ES-I3 (cell line): ENCODE data around the gene SMIM14.
"Not testable (repeated sequence)": the region's sequence is repeated elsewhere in the genome, so short reads cannot be mapped to it uniquely, and the experiment has no call there.

Experiments
- H3K36me3 ChIP-seq: 2 replicates; pipeline ENCODE4 v1.6.1; 2013; ENCODE audit warnings: mild to moderate bottlenecking, low read length, control low read depth, moderate library complexity; ENCODE audit not compliant: insufficient read depth
- H3K4me1 ChIP-seq: 2 replicates; pipeline ENCODE4 v1.6.1; 2013; ENCODE audit warnings: mild to moderate bottlenecking, control low read depth, low read length; ENCODE audit not compliant: insufficient read depth
- H3K9ac ChIP-seq: 2 replicates; pipeline ENCODE4 v1.6.1; 2013; ENCODE audit warnings: low read depth, mild to moderate bottlenecking, low read length, moderate library complexity
- H3K9me3 ChIP-seq: 2 replicates; pipeline ENCODE4 v1.6.1; 2013; ENCODE audit warnings: mild to moderate bottlenecking, low read length, moderate library complexity; ENCODE audit not compliant: control insufficient read depth, insufficient read depth

Gene SMIM14

GRCh38 chr4:39656638-39657037 lies 18.0 kb upstream of the SMIM14 start:
- H3K9me3 ChIP-seq, H3K9ac ChIP-seq, H3K4me1 ChIP-seq, H3K36me3 ChIP-seq: not testable (repeated sequence)

GRCh38 chr4:39655876-39656275 lies 17.2 kb upstream of the SMIM14 start:
- Histone ChIP-seq H3K36me3 (no peaks in the 10 kb centered on the region), H3K9me3 (no peaks in the 10 kb centered on the region), H3K4me1 (no peaks in the 10 kb centered on the region), H3K9ac (no peak overlapping the region)

GRCh38 chr4:39655211-39655610 lies 16.5 kb upstream of the SMIM14 start:
- H3K4me1 ChIP-seq = no peaks in the 10 kb centered on the region
- no peaks in the 10 kb centered on the region for H3K9me3 ChIP-seq
- no peaks in the 10 kb centered on the region for H3K36me3 ChIP-seq
- H3K9ac ChIP-seq = no peak overlapping the region

DNA sequence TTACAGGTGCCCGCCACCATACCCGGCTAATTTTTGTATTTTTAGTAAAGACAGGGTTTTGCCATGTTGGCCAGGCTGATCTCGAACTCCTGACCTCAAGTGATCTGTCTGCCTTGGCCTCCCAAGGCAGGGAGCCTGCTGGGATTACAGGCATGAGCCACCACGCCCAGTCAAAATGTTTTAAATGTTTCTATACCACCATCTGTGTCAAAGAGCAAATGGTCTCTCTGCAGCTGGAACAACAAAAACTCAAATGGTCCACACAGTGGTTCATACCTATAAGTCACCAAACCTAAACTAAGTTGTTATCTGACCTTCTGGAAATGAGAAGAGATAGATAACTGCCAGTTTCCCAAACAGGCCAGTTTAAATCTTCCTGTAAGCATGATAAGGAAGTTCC lies 12.9 kb upstream of the SMIM14 start:
- not testable (repeated sequence) for H3K36me3 ChIP-seq, H3K9me3 ChIP-seq, H3K9ac ChIP-seq, H3K4me1 ChIP-seq

DNA sequence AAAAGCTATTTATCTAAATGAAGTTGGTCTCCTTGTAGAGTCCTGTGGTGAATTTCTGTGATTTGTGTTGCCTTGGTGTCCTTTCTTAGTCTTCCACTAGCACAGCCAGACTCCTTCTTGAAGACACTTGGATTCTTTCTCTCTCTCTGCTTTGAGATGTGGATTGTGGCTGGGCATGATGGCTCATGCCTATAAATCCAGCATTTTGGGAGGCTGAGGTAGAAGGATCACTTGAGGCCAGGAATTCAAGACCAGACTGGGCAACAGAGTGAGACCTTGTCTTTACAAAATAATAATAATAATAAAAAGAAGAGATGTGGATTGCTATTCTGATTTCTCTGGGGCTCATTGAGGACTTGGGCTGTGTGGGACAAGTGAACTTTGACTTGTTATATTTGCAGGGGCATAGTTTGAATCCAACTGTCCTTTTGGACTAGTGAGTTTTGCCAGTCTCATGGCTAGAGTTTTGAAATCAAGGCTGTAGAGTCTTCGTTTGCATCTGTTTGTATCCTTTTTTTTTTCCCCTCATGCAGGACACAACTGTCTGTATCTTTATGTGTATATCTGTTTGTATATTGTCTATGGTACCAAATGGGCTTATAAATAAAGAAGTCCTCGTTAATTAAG lies 11.1 kb upstream of the SMIM14 start:
- Histone ChIP-seq H3K36me3 (no peaks in the 10 kb centered on the region), H3K4me1 (no peaks in the 10 kb centered on the region), H3K9me3 (no peaks in the 10 kb centered on the region), H3K9ac (no peak overlapping the region)

- Histone ChIP-seq H3K36me3 (no peaks in the 10 kb centered on the region), H3K9me3 (no peaks in the 10 kb centered on the region), H3K4me1 (no peaks in the 10 kb centered on the region), H3K9ac (no peak overlapping the region)
Measured at GRCh38 chr4:39648827-39649558, 10.3 kb upstream of the SMIM14 start.

DNA sequence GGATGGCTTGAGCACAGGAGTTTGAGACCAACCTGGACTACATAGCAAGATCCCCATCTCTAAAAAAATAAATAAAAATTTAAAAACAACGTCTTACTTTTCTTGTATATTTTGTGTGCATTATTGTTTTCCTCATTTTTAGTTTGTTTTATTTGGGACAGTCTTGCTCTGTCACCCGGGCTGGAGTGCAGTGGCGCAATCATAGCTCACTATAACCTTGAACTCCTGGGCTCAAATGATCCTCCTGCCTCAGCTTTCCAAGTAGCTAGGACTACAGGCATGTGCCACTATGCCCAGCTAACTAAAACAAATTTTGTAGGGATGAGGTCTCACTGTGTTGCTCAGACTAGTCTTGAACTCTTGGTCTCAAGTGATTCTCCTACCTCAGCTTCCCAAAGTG lies 9.5 kb upstream of the SMIM14 start:
- Histone ChIP-seq H3K9ac (no peak overlapping the region), H3K4me1 (no peaks in the 10 kb centered on the region), H3K9me3 (no peaks in the 10 kb centered on the region), H3K36me3 (no peaks in the 10 kb centered on the region)

GRCh38 chr4:39642885-39643552 lies 4.4 kb upstream of the SMIM14 start:
- H3K36me3 ChIP-seq = no peaks in the 10 kb centered on the region
- no peaks in the 10 kb centered on the region for H3K9me3 ChIP-seq
- H3K4me1 ChIP-seq = no peaks in the 10 kb centered on the region

DNA sequence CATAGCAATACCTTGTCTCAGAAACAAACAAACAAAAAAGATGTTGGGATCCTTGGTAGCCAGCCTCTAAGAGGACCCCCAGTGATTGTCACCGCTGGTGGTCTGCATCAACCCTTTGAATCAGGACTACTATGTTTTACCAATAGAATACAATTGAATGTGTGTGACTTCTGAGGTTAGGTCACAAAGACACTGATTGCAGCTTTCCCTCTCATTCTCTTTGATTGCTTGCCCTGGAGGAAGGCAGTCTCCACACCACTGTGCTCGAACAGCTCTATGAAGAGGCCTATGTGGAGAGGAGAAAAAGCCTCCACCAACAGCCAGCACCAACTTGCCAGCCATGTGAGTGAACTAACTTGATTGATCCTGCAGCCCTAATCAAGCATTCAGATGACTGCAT lies 2.8 kb upstream of the SMIM14 start:
- H3K4me1 ChIP-seq = no peaks in the 10 kb centered on the region
- no peaks in the 10 kb centered on the region for H3K36me3 ChIP-seq
- no peak overlapping the region for H3K9ac ChIP-seq

More at GRCh38 chr4:39642885-39643552, 4.4 kb upstream of the SMIM14 start:
- H3K9ac ChIP-seq = no peak overlapping the region

DNA sequence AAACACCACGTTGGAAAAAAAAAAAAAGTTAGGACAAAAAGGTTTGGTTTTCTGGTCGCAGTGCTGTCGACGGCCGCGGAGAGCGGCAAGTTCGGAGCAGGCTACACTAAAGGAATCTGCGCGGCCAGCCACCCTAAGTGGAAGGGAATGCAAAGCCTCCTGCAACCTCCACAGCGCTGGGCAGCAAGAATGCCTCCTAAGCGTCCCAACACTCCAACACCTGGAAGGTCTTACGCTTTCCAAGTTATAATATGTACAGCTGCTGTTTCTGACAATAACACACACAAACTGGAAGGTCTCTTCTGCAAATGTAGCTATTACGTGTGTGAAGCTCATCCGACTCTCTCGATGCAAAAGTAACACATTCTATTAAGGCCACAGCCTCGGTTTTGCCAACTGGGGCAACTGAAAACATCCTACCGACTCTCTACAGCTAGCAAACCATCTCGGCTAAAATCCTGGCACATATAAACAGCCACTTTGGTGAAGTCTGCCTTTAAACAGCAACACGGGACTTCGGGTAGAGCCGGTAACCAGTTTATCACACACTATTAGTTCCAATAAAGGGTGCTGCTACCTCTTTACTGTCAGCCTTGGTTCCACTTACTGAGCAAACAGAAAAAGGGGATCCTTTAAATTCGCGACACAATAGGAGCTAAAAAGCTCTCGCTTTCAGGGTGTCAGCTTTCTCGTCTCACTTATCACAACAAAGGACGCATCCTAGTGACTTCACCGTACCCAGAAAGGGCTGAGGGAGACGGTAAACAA lies 895 bp downstream of the SMIM14 start:
- H3K9me3 ChIP-seq = no peaks in the 10 kb centered on the region
- H3K4me1 ChIP-seq = peaks cover 19% of the 10 kb centered on the region
- H3K9ac ChIP-seq = peak overlapping the region; percentile 89
- no peaks in the 10 kb centered on the region for H3K36me3 ChIP-seq

More for the DNA sequence above, 2.8 kb upstream of the SMIM14 start:
- H3K9me3 ChIP-seq = no peaks in the 10 kb centered on the region

DNA sequence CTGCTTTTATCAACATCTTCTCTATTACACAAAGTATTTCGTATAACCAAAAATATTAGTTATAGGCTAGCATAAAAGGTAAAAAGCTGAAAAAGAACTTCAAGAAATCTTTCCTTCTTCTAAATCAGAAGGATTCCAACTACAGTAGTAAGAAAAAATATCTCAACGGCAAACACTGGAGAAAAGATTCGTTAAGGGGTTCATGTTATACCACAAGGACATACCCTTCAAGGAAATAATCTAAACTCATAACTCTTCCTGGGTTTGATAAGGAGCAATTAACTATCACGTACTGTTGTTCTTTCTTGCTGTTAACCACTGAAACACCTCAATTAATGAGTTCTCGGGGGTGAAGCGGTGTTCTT lies 1.5 kb downstream of the SMIM14 start:
- peak overlapping the region; percentile 89 for H3K9ac ChIP-seq
- H3K4me1 ChIP-seq = peaks cover 19% of the 10 kb centered on the region

GRCh38 chr4:39636531-39637184 lies 2.0 kb downstream of the SMIM14 start:
- Histone ChIP-seq H3K36me3 (no peaks in the 10 kb centered on the region), H3K4me1 (peaks cover 19% of the 10 kb centered on the region), H3K9ac (peak overlapping the region; percentile 89; the same call in 1 of the 2 replicates), H3K9me3 (no peaks in the 10 kb centered on the region)

More for the DNA sequence above, 1.5 kb downstream of the SMIM14 start:
- H3K9me3 ChIP-seq = no peaks in the 10 kb centered on the region
- no peaks in the 10 kb centered on the region for H3K36me3 ChIP-seq

DNA sequence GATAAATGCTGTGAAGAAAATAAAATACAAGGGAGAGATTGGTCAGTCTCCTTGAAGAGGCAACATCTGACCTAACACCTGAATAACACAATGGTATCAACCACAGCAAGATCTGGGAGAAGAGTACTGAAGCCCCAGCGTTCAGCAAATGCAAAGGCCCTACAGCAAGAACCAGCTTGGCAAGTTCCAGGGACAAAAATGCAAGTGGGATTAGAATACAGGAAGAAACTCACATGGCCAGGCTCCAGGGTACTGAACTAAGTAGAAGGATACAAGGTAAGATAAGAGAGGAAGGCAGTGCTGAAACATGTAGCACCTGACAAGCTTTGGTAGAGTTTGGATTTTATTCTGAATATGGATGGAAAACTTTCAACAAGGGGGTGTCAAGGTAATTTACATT lies 3.6 kb downstream of the SMIM14 start:
- H3K9ac ChIP-seq = no peak overlapping the region; the same call in 1 of the 2 replicates
- H3K4me1 ChIP-seq = peaks cover 19% of the 10 kb centered on the region

DNA sequence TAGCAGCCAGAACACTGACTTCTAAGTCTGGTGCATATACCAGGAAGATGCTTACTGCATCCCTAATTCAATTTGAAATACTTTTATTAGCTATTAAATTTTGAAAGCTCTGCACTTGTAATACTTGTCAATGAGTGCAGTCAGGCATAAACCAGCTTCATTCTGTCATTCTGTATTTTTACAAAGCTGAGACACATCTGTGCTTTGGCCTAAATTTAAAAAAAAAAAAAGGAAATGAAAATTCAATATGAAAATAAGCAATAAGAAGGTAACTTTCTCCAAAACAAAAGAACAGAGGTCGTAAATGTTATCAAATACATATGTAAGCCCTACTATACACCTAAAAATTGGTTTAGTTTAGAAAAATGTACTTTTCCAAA lies 7.0 kb downstream of the SMIM14 start:
- Histone ChIP-seq H3K9me3 (no peaks in the 10 kb centered on the region), H3K9ac (no peak overlapping the region), H3K4me1 (peaks cover 22% of the 10 kb centered on the region), H3K36me3 (no peaks in the 10 kb centered on the region)

More for the DNA sequence above, 3.6 kb downstream of the SMIM14 start:
- no peaks in the 10 kb centered on the region for H3K9me3 ChIP-seq
- no peaks in the 10 kb centered on the region for H3K36me3 ChIP-seq
